WTC11 (cell line): ENCODE results near the gene GAS1. TPM values are rescaled to one million over a fixed set of nuclear protein-coding genes. Genes with fewer than 3 reads are reported as not detected.

Experiments used
- ATAC-seq: fragments of 200-7000 bp; cut with Tn5 transposase; 2 replicates; pipeline ENCODE4 v1.10.0; 2021; ENCODE audit warnings: mild to moderate bottlenecking, moderate library complexity
- CTCF ChIA-PET: fragments of 300-600 bp; sonication (Branson Sonifier 250); formaldehyde crosslinking; loops from one replicate; lab custom pipeline; 2021; ENCODE audit warnings: antibody characterized with exemption; lab: Charles Lee
- POLR2A ChIA-PET: fragments of 350-600 bp; sonication (Branson Sonifier 250); formaldehyde crosslinking; loops from one replicate; lab custom pipeline; 2021; ENCODE audit warnings: antibody characterized with exemption; lab: Charles Lee
- DNase-seq: peaks from one replicate; pipeline ENCODE4 v3.0.0; 2021; ENCODE audit warnings: low spot score
- H3K27ac Mint-ChIP-seq: 2 replicates; pipeline ENCODE4 v1.8.0; 2021; ENCODE audit warnings: mixed read lengths
- H3K27me3 Mint-ChIP-seq: 2 replicates; pipeline ENCODE4 v1.8.0; 2021; ENCODE audit warnings: low read depth, mild to moderate bottlenecking, moderate library complexity, mixed read lengths
- H3K36me3 Mint-ChIP-seq: 2 replicates; pipeline ENCODE4 v1.8.0; 2021; ENCODE audit warnings: mixed read lengths
- H3K4me1 Mint-ChIP-seq: 2 replicates; pipeline ENCODE4 v1.8.0; 2022; ENCODE audit warnings: mixed read lengths
- H3K4me3 Mint-ChIP-seq: 2 replicates; pipeline ENCODE4 v1.8.0; 2021; ENCODE audit warnings: mild to moderate bottlenecking, moderate library complexity, mixed read lengths
- H3K9me3 Mint-ChIP-seq: 2 replicates; pipeline ENCODE4 v1.8.0; 2021; ENCODE audit warnings: mixed read lengths
- ARID4B ChIP-seq: sonication (generic); formaldehyde crosslinking; IDR thresholded peaks from 2 replicates; pipeline ENCODE4 v1.8.0; 2023; ENCODE audit warnings: missing genetic modification reagents, mild to moderate bottlenecking, borderline replicate concordance
- ATF6 ChIP-seq: sonication (generic); formaldehyde crosslinking; IDR thresholded peaks from 2 replicates; pipeline ENCODE4 v1.8.1; 2023; ENCODE audit warnings: mild to moderate bottlenecking, missing genetic modification reagents
- CREM ChIP-seq: sonication (generic); formaldehyde crosslinking; IDR thresholded peaks from 2 replicates; pipeline ENCODE4 v1.8.1; 2022; ENCODE audit warnings: mild to moderate bottlenecking, missing genetic modification reagents, moderate library complexity
- E2F4 ChIP-seq: sonication (generic); formaldehyde crosslinking; IDR thresholded peaks from 2 replicates; pipeline ENCODE4 v1.8.1; 2022; ENCODE audit warnings: low read depth, mild to moderate bottlenecking, moderate library complexity, missing genetic modification reagents, borderline replicate concordance
- ETV6 ChIP-seq: sonication (generic); formaldehyde crosslinking; IDR thresholded peaks from 2 replicates; pipeline ENCODE4 v1.8.1; 2022; ENCODE audit warnings: mild to moderate bottlenecking, missing genetic modification reagents
- GABPB1 ChIP-seq: sonication (generic); formaldehyde crosslinking; IDR thresholded peaks from 2 replicates; pipeline ENCODE4 v1.8.1; 2023; ENCODE audit warnings: mild to moderate bottlenecking, missing genetic modification reagents
- GTF2I ChIP-seq: fragments of 250-450 bp; sonication (Bioruptor Pico); conservative IDR thresholded peaks from 2 replicates; pipeline ENCODE4 v1.4.0; 2021; ENCODE audit warnings: mild to moderate bottlenecking
- HMGXB4 ChIP-seq: sonication (generic); formaldehyde crosslinking; IDR thresholded peaks from 2 replicates; pipeline ENCODE4 v1.8.1; 2023; ENCODE audit warnings: mild to moderate bottlenecking, moderate library complexity, missing genetic modification reagents
- NFYB ChIP-seq: sonication (generic); formaldehyde crosslinking; conservative IDR thresholded peaks from 2 replicates; pipeline ENCODE4 v1.8.0; 2022; ENCODE audit warnings: low read depth, missing genetic modification reagents
- NR1H2 ChIP-seq: sonication (generic); formaldehyde crosslinking; IDR thresholded peaks from 2 replicates; pipeline ENCODE4 v1.9.0; 2021; ENCODE audit warnings: mild to moderate bottlenecking, moderate library complexity, missing genetic modification reagents
- NR3C1 ChIP-seq: sonication (generic); formaldehyde crosslinking; conservative IDR thresholded peaks from 2 replicates; pipeline ENCODE4 v1.8.1; 2023; ENCODE audit warnings: low read depth, mild to moderate bottlenecking, missing genetic modification reagents
- TEAD4 ChIP-seq: sonication (generic); formaldehyde crosslinking; IDR thresholded peaks from 2 replicates; pipeline ENCODE4 v1.8.0; 2022; ENCODE audit warnings: mild to moderate bottlenecking, missing genetic modification reagents
- ZMAT4 ChIP-seq: fragments of 250-450 bp; sonication (Bioruptor Pico); IDR thresholded peaks from 2 replicates; pipeline ENCODE4 v1.9.0; 2021; ENCODE audit warnings: mild to moderate bottlenecking
- ZNF232 ChIP-seq: sonication (generic); formaldehyde crosslinking; IDR thresholded peaks from 2 replicates; pipeline ENCODE4 v1.8.0; 2022; ENCODE audit warnings: mild to moderate bottlenecking, missing genetic modification reagents
- ZNF263 ChIP-seq: sonication (generic); formaldehyde crosslinking; IDR thresholded peaks from 2 replicates; pipeline ENCODE4 v1.8.1; 2022; ENCODE audit warnings: low read depth, mild to moderate bottlenecking, moderate library complexity, missing genetic modification reagents
- ZNF423 ChIP-seq: fragments of 250-450 bp; sonication (Bioruptor Pico); IDR thresholded peaks from 2 replicates; pipeline ENCODE4 v2.1.2; 2022; ENCODE audit warnings: mild to moderate bottlenecking, moderate library complexity
- total RNA-seq: library from RNA; stranded (reverse); gene quantifications from 3 replicates; pipeline ENCODE4 v1.2.3, GENCODE V29; 2021

GAS1 gene
- total RNA-seq, 1 experiment from 2014 or later = 5.0 TPM

GRCh38 chr9:86944796-86945727 lies 2.2 kb downstream of the GAS1 start (continued):
- TF ChIP-seq ZNF263 = no peak
- TF ChIP-seq, all 79 proteins: peak for 0

DNA sequence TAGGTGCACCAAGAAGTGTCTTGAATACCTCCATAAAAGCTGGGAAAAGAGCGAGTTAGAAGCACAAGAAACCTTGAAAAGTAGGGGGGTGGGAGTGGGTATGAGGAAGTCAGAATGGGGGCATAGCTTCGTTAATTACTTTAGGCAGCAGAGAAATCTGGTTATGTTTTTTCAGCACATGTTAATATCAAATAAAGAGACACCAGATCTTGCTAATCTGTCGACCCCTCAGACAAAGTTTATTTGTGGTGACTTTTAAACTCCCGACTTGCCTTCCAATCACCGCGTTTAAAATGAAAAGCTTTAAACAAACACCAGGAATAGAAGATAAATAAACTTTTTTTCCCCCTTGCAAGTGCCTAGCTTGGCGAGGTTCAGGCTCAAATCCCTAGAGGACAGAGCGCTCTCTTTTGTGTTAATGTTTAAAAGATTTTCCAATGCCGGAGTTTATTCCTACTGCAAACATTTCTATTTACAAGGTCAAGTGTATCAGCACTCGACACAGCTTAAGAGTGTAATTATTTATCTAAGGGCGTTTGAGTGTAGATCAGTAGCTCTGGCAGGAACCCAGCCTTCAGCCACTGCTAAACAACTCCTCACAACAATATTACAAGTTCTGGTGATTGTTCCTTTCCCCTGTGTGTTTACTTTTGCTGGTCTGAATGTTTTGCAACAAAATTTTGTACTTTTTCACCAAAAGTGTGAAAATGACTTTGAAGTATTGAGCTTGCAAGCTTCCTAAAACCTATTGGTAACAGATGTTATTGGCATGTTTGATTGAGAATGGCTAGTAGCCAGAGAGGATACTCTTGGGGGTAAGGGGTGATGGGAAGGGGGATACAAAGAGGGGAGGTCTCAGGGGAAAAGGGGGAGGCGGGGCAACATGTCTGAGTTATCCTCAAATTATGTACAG lies 3.8 kb downstream of the GAS1 start:
- TF ChIP-seq HMGXB4 (CRISPR knock-in tag) = no peak
- no peak for TF ChIP-seq ZMAT4 (CRISPR knock-in tag)
- TF ChIP-seq ZNF423 (CRISPR knock-in tag) = no peak
- TF ChIP-seq CREM (CRISPR knock-in tag) = no peak
- TF ChIP-seq ATF6 = no peak
- TF ChIP-seq NR3C1 (CRISPR knock-in tag) = no peak
- TF ChIP-seq TEAD4 (CRISPR knock-in tag) = no peak
- TF ChIP-seq GTF2I (CRISPR knock-in tag) = no peak
- no peak for TF ChIP-seq E2F4 (CRISPR knock-in tag)
- no peak for TF ChIP-seq ETV6 (CRISPR knock-in tag)
- TF ChIP-seq ARID4B (CRISPR knock-in tag) = no peak
- no peak for TF ChIP-seq ZNF232 (CRISPR knock-in tag)
- no peak for TF ChIP-seq NR1H2 (CRISPR knock-in tag)
- no peak for TF ChIP-seq GABPB1 (CRISPR knock-in tag)
- no peak for TF ChIP-seq NFYB (CRISPR knock-in tag)
- H3K27me3 Mint-ChIP-seq = peaks cover 67% of the 10 kb centered on the region
- H3K4me3 Mint-ChIP-seq = peak overlapping the region; percentile 53
- DNase-seq (no peak), ATAC-seq (no peak)
- H3K27ac Mint-ChIP-seq = no peak overlapping the region
- no peaks in the 10 kb centered on the region for H3K9me3 Mint-ChIP-seq
- peaks cover 57% of the 10 kb centered on the region for H3K4me1 Mint-ChIP-seq
- H3K36me3 Mint-ChIP-seq = no peaks in the 10 kb centered on the region
- ChIA-PET CTCF (interaction anchor here (0.5 to 1.2 kb wide), 3 partner anchors 306 to 742 kb away, joined by 3 to 6 read pairs (median 5); no protein-coding TSS in a partner anchor), POLR2A (no interaction called here)
